DMS79 (cell line): Measurements from ENCODE around the gene CDK14.

Experiments used
- DNase-seq: peaks from one replicate; lab custom pipeline; 2025; lab: John Stamatoyannopoulos, UW

Gene CDK14

DNA sequence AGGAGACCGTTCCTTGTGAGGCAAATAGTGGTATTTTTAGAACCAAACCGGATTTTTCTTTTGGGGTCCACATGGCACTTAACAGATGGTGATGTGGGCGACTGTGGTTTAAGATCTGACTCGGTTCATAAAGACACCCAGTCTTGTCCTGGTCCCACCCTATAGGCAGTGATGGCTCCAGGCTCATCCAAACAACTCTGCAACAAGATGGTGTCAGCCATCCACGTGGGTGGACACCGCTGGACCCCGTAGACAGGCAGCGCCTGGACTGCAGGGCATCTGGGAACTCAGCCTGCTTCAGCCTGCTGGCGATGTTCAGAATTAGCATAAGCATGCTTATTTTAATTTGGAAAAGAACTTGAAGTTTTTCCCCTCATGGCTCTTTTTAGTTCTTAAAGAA, 409.7 kb downstream of the CDK14 start:
- DNase-seq = no peak

DNA sequence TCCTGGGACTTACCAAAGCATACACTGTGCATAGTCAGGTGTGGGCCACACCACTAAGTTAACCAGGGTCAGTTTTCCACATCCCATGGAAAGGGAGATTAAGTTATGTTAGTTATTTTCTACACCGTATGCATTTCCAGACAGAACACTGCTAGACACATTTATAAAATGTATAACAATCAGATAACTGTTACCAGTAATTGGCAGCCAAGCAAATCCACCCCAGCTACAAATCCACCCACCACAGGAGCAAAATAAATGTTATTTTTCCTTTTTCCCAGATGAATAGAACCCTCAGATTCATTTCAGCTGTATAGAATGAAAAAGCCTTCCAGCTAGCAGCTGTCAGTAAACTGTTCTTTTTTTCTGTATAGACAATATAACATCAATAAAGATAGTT, 411.2 kb downstream of the CDK14 start:
- no peak for DNase-seq

DNA sequence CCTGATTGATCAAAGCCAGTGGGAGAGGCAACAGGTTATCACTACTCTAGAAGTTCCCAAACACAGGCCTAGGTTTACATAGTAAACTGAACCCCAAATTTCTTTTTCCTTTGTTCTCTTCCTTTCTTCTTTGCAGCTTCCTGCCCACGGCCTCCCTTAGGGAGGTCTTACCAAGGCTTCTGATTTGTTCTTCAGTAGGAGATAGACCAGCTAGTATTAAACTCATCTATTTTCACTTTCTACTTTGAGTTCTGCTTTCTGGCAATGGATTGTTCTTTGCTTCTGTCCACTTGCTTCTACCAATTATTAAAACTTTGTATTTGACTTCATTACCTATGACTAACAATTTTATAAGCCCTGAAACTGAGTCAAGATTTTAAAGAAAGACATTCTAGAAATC, 417.0 kb downstream of the CDK14 start:
- no peak for DNase-seq

DNA sequence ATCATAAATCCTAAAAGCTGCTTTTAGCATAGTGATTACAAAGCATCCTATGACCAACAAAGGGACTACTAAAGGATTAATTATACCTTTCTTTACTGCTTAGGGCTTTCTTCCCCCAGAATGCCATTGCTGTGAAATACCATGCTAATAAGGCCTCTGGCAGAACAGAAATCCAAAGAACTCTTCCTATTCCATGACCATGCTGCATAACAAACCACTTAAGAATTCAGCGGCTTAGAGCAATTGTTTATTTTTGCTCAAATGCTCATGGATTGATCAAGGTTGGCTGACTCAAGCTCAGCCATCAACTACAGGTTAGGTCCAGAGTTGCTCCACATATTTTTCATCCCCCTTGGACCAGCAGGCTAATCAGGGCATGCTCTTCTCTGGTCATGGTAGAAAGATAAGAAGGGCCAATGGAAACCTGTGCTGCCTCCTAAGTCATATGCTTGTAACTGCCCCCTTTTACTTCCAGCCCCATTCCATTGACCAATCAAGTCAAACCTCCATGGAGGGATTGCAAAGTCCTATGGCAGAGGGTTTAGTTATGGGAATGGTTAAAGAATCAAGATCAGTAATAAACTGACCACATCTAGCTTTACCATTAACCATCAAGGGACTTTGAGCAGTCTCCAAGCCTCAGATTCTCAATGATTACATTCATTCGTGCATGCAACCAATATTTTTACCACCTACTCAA, 423.7 kb downstream of the CDK14 start:
- no peak for DNase-seq

DNA sequence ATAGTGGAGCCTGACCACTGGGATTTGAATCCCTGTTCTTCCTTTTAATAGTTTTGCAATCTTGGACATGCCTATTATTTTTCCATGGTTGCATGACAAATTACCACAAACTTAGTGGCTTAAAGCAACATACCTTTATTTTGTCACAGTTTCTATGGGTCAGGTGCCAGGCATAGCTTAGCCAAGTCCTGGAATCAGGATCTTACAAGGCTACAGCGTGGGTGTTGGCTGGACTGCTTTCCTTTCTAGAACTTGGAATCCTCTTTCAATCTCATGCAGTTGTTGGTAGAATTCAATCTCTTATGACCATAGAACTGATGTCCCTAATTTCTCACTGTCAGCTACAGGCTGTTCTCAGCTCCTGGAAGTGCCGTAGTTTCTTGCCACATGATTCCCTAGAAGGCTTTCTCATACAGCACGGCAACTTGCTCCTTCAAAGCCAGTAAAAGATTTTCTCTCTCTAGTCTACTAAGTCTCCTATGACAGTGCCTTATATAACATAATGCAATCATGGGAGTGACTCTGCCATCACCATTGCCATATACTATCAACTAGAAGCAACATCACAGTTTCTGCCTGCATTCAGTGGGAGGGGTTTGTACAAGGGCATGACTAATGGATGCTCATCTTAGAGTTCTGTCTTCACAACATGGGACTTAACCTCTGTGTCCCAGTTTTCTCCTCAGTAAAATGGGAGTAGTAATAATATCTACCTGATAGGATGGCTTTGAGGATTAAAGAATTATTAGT, 424.7 kb downstream of the CDK14 start:
- no peak for DNase-seq

DNA sequence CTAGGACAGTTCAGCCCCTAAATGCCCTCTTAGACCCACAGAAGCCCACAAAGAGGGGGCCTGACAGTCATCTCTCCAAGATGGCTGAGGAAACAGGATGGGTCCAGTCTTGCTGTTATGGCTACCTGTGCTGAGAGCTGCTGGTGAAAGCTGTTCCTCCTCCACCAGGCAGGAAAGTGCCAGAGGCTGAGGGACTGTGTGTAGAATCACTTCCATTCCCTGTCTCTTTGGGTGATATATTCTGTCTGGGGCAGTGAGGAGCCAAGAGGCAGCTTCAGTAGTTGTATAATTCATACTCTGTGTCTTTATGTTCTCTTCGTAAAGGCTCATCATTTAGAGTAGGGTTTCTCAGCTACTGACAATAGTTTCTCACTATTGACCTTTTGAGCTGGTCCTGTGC, 425.8 kb downstream of the CDK14 start:
- DNase-seq = no peak

DNA sequence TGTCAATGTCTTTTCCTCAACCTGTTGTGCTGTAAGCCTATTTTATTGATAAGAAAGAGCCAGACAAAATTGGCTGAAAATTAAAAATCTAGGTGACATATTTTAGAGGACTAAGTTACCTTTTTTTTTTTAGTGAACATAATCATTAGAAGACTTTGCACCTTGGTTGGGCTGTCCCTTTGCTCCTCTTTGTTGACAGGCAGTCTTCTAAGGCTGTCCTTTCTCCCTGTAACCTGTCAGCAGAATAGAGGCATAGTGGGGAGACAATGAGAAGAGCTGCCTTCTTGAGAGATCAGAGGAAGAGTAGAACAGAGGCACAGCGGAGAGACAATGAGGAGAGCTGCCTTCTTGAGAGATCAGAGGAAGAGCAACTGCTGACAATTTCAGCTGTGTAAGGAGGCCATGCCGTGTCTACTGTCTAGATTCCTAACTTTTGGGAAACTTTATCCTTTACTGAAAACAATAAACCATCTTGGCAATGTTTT, 429.8 kb downstream of the CDK14 start:
- DNase-seq = no peak

DNA sequence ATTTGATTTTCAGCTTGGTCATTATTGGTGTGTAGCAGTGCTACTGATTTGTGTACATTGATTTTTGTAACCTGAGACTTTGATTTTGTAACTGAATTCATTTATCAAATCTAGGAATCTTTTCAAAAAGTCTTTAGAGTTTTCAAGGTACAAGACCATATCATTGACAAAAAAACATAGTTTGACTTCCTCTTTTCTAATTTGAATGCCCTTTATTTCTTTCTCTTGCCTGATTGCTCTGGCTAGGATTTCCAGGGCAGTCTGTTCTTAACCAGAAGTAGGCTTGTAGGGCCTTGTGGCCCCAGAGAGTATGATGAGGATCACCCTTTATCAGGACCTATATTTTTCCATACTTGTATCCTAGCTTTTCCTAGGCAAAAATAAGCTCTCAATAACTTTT, 433.6 kb downstream of the CDK14 start:
- DNase-seq = no peak

DNA sequence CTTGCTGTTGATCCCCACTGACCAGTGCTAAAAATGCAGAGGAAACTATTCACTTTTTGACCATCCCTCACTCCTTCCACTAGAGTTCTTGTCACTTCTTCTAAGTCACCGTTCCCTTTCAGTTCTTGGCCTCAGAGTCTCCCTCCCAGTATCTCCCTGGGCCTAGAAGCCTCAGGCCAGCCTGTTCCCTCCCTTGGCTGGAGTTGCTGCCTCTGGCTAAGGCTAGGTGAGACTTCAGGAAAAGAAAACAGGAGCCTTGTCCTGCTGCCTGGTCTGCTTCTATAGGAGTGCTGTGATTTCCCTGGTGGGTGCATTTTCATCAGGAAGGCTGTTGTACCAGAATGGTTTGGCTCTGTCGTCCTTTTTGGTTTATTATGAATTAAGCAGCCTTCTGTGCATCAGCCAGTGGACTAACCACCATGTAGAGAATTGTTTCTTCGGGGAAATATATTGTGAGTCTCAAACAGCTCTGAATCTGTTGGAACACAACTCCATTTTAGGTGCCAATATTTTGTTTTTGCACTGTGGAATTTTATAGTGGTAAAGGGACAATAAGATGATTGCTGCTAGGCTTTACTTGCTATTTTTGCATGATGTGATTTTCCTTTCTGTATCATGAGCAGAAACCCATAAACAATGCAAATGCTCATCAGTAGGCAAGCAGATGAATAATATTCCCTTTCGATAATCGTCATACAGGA, 434.7 kb downstream of the CDK14 start:
- no peak for DNase-seq

DNA sequence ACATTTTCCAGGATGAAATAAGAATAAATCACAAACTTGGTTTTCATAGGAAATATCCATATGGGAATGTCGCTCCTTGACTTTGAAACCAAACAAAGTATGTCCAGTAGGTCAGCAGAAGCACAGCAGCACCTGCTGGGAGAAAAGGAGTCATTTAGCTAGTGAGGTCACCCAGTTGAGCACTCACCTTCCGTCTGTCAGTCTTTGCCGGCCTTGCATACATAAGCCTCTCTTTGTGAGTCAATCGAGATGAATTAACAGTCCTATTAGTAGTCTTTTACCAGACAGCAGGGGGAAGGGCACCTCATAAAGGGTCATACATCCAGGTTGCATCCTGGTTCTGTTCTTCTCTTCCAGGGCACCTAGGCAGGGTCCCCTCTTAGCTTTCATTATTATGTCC, 435.6 kb downstream of the CDK14 start:
- DNase-seq = no peak

DNA sequence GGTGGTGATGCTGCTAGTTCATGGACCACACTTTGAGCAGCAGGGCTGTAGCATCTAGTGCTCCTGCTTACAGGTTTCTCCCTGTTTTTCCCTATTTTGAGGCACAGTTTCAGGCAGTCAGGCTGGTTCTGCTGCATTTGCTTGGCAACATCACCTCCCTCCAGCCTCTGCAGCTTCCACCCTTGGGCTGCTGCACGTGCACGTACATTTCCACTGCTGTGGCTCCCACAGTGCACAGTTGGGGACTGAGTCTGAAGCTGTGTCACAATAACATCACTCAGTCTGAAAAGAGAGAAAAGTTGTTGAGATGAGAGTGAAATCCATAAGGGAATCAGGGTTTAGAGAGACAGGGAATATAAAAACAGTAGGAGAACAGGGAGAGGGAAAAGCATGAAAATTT, 437.5 kb downstream of the CDK14 start:
- no peak for DNase-seq

DNA sequence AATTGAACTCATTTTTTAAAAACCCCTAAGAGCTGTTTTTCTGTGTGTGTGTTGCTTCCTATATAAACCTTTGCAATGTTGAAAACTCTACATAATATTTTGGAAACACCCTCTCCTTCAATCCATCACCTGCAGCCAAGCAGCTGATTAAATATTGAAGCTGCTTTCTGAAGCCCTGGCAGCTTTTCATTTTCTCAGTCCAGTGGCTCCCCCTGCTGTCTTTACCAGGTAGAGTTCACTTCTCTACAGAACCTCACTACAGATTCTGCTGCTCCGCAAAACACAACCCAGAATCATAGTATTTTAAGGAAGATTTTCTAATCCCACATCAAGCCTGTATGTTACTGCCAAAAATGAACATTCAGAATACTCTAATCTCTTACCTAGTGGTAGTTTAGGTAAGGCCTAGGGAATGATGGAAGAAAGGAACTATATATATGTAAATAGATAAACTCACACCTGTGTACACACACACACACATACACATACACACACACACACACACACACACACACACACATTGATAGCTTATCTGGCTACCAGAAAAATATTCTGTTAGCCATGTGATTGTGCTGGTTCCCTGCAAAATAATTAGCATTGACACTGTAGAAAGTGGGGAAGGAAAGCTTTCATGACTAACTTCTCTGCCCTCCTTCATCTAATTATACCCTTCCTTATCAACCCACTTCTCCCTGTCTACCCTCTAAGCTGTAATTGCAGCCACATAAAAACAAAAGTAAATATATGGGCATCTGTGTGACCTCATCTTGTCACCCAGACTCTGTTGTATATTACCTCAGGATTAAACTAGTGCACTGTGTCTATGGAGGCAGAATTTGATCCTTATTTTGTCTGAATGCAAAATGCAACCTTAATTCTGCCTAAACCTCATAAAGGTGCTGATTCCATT, 438.6 kb downstream of the CDK14 start:
- DNase-seq = peak; percentile 11

DNA sequence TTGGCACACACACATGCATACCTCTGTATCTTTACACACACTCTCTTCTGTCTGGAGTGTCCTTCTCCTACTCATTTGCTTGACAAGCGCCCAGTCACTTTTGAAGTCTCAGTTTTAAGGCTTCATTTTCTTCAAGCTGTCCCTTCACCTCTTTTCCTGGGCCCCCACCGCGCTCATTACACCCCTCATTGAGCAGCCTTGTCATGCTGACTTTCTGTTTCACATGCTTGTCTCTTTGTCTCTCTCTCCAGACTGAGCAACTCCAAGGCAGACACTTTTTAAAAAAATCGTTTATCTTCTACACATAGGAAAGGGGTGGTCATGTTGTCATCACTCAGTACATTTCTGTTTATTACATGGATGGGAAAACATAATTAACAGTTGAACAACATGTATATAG, 442.9 kb downstream of the CDK14 start:
- DNase-seq = no peak

DNA sequence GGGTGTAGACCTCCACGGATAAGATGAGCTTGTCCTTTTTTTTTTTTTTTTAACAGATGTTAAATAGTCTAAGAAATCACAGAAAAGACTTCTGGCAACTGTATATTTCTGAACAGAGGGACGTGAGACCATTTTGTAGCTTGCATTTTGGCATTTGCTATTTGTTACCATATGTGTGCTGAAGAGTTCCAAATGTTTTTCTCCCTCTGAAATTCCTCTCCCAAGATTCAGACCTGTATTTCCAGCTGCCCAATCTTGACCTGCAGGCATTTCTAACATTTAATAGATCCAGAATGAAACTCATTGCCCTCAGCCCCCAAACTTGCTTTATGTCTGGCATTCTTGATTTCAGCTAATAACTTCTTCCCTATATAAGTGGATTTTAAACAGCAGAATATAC, 445.0 kb downstream of the CDK14 start:
- no peak for DNase-seq

DNA sequence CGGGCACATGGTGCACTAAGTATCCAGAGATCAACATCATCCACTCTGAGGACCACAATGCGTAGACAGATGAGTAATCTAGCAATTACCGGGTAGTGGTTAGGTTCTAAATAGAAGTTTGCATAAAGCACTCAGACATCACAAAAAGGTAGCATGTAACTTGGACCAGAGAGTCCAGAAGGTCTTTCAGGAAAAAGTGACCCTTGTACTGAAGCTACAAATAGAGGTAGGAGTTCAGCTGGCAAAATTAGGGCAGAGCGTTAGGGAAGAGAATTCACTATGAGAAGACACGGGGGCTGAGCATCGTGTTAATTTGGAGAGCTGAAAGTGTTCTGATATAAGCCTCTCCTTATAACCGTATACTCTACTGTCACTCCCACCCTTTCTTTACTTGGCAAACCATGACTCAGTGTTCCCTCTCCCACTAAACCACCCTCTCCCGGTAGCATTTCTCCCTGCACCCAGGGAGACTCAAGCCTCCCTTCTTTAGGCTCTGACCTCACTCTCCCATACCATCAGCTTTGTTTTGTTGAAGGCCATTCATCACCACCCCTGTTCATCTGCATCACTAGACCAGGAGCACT, 445.9 kb downstream of the CDK14 start:
- DNase-seq = no peak

DNA sequence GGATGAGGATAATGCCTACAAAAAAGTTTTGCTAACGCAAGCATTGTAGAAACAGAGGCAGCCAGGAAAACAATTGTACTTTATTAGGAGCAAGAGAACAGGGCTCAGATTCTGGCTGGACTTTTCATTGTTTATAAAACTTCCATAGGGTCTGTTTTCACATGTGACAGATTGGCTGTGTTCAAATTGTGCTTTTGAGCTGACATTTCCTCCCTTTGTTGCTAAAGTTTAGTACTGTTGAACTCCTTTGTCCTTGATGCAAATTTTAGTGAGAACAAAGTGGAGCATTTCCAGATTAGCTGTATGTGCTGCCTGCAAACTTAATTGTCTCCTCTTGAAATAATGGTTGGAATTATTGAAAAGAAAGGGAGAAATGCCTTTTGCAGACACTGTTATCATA, 447.1 kb downstream of the CDK14 start:
- DNase-seq = no peak

DNA sequence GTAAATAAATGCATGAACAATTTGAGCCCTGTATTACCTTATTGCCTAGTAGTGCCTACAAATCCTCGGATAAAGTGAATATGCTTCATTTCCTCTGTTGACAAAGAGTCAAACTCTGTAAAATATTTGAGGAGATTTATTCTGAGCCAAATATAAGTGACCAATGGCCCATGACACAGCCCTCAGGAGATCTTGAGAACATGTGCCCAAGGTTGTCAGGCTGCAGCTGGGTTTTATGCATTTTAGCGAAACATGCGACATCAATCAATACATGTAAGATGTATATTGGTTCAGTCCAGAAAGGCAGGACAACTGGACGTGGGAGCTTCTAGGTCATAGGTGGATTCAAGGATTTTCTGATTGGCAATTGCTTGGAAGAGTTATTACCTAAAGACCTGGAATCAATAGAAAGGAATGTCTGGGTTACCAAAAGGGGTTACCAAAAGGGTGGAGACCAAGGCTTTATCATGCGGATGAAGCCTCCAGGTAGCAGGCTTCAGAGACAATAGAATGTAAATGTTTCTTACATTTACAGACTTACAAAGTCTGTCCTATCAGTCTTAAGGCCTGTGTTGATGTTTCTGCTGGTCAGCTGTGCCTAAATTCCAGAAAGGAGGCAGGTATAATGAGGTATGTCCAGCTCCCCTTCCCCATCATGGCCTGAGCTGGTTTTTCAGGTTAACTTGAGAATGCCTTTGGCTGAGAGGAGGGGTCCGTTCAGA, 448.0 kb downstream of the CDK14 start:
- no peak for DNase-seq

DNA sequence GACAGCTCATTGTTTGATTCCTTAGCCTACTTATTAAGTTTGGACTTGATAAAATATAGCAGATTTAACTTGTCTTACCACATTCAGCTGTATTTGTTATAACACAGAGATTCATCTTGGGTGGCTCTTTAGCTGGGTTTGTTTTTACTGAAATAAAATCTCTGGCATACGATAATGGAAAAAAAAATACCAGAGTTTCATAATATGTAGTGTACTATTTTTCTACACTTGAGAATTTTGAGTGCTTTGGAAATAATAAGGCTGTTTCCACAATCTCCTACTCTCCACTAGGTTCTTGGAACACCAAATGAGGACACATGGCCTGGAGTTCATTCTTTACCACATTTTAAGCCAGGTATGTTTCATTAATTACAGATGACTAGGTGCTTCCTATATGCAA, 449.5 kb downstream of the CDK14 start:
- no peak for DNase-seq

DNA sequence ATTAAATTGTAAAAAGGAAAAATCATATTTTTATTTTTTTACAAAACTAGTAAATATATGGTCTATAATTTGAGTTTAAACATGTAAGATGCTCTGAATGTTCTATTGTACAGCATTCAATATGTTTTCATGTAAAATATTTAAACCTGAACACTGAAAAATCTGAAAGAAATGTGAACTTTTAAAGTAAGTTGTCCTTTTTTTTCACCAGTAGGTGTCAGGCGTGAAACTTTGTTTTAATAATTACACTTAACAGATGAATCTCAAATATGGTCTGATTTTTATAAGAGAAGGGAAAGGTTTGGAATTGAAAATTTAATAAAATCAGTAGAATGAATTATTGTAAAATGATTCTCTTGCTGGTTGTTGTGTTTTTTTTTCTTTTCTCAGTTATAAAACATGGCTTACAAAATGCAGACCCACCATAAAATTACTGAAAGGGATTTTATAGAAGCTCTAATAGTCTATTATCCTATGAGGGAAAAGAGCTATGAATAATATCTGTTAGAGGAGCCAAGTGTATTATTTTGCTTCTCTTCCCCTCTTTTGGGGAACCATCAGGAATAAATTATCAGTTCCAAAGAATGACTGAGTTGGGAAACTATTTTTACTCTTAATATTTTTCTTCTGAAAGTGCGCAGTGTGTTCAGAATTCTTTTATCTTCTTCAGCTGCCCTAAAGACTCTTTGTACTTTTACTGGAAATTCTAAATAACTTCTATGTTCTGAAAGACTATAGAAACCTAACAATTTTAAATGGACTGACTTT, 450.4 kb downstream of the CDK14 start:
- DNase-seq = no peak

DNA sequence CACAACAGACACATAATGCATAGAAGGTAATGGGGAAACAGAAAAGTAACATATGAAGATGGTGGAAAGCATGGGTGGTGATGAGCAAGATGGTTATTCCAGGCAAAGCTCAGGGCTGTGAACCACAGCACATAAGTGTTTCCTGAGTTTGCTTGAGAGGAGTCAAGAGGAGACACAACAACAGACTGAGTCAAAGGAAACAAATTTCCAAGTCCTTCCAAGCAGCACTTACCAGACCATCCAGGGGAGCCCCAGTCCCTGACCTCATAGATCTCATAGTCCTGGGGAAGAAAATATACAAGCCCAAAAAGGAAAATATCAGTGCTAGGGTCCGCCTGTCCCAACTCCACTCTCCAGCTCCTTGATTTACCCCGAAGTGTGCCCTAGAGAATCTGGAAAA, 451.5 kb downstream of the CDK14 start:
- DNase-seq = no peak
